ENCODE data around the gene PSPC1. TPM values are rescaled to one million over a fixed set of nuclear protein-coding genes. Genes with fewer than 3 reads are reported as not detected.
"Not testable (repeated sequence)": the region's sequence is repeated elsewhere in the genome, so short reads cannot be mapped to it uniquely, and the experiment has no call there.

The PSPC1 gene
- 44.6 TPM for polyA plus RNA-seq (ENCODE audit: insufficient read length)

- peak; percentile 98 for DNase-seq
Measured at GRCh38 chr13:19782727-19783682, at the start of gene PSPC1. TSS of gene PSPC1 (minus strand) at chr13:19782945. CDS start at chr13:19782757, 188 bp downstream.

- no peak for DNase-seq
Measured at GRCh38 chr13:19822673-19823072, 39.9 kb upstream of the PSPC1 start.

- peak; percentile 1 for DNase-seq
Measured at GRCh38 chr13:19818223-19818842, 35.6 kb upstream of the PSPC1 start.

DNA sequence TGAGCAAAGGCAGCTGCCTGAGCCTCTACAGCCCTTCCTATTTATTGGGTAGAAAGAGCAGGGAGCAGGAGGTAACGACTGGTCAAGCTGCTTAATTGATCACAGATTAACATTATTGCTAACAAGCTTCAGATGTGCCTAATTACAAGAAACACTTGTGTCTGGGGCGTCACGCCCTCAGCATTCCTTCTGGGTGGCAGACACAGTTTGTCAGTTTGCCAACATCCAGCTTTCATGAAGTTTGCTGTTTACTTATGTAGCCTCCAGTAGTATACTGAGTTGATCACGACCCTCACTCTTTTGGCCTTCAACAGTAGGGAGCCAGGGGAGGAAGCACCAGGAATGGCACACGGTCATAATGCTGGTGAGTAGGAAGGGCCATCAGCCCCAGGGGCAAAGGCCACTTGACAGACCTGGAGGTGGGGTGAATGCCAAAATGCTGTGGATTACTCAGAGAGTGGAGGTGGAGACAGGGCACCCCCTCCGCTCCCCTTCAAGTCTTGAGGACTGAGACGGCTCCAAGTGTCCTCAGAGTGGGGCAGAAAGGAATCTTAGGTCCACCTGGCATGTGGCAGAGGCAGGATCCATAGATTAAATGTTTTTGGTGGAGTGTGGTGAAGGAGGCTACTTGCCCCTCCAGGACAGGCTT, 34.9 kb upstream of the PSPC1 start:
- no peak for DNase-seq

- DNase-seq: no peak
Measured at GRCh38 chr13:19817106-19817505, 34.4 kb upstream of the PSPC1 start.

DNA sequence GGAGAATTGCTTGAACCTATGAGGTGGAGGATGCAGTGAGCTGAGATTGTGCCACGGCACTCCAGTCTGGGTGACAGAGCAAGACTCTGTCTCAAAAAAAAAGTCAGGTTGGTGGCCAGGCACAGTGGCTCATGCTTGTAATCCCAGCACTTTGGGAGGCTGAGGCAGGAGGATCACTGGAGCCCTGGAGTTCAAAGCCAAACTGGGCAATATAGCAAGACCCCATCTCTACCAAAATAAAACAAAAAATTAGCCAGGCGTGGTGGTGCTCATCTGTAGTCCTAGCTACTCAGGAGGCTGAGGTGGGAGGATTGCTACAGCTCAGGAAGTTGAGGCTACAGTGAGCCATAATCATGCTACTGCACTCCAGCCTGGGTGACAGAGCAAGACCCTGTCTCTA, 33.1 kb upstream of the PSPC1 start:
- DNase-seq: not testable (repeated sequence)

DNA sequence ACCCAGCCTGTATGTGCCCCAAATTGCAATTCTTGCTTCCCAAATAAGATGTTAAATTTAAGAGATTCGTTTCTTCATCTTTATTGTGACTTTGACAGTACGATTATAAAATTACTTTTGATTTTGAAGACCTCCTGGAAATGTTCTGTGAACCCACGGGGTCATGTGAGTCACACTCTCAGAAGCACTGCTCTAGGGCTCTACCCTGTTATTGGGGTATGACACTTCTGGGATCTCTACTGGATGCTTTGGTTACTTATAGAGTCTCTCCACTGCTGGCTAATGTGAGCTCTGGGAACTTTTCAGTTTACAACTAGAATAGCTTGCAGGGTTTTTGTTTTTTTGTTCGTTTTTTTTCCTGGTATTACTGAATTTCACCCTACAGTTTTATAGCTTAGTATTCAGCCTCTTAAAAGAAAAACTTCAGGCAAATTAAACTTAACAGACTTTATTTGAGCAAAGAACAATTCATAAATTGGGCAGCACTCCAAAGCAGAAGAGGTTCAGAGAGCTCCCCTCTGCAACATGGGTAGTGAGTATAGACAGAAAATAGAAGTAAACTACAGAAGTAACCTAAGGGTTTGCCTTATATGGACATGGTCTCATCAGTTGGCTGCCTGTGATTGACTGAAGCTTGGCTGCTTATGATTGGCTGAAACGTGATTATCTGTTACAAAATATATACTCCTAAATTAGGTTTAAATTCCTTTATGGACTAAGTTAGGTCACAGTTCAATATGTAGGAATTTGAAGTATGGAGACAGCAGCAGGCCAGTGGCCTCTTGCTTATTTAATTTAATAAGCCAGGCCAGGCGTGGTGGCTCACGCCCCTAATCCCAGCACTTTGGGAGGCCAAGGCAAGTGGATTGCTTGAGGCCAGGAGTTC, 28.5 kb upstream of the PSPC1 start:
- no peak for DNase-seq

- DNase-seq: no peak
Measured at GRCh38 chr13:19810151-19810550, 27.4 kb upstream of the PSPC1 start.

DNA sequence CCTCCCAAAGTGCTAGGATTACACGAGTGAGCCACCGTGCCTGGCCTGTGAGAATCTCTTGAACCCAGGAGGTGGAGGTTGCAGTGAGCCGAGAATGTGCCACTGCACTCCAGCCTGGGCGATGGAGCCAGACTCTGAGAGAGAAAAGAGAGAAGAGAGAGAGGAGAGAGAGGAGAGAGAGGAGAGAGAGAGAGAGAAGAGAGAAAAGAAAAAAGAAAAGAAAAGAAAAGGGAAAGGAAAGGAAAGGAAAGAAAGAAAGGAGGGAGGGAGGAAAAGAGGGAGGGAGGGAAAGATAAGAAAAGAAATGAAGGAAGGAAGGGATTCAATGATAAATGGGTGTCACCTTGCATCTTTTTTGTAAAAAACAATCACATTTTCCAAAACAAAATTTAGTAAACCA, 23.0 kb upstream of the PSPC1 start:
- no peak for DNase-seq

DNA sequence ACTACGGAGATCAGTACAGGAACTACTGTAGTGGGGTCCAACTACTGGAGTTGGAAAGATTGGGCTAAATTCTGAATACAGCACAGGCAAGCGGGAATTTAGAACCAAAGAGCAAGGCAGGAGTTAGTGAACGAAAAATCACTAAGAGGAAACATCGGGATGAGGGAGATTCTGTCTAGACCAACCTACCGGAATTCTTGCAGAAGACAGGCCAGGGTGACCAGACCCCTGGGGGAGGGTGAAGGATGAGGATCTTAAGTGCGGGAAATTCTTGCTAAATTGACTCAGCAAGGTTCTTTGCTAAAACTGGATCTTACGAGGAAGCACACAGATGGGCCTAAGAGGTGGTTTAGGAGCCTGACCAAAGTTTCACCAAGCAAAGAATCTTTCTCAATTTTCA, 13.2 kb upstream of the PSPC1 start:
- DNase-seq: no peak

- DNase-seq: no peak
Measured at GRCh38 chr13:19794631-19795030, 11.9 kb upstream of the PSPC1 start.

DNA sequence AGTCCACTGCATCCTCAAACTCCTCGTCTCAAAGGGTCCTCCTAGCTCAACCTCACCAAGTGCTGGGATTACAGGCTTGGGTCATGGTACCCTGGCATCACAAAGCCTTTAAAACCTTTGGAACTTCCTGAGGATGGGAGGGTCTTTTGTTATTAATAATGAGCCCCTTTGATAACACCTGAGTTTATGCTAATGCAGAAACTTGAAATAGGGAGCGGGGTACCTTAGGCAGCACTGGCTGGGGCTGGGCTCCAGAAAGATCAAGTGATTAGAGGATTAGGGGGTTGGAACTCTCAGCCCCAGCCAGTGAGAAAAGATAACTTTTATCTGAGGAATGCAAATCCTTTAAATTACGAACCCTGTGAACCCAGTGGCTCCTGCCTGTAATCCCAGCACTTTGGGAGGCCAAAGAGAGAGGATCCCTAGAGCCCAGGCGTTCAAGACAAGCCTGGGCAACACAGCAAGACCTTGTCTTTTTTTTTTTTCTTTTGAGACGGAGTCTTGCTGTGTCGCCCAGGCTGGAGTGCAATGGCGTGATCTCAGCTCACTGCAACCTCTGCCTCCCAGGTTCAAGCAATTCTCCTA, 9.3 kb upstream of the PSPC1 start:
- no peak for DNase-seq

- DNase-seq: peak; percentile 70
Measured at GRCh38 chr13:19782049-19782726, 557 bp downstream of the PSPC1 start.

- DNase-seq: no peak
Measured at GRCh38 chr13:19781526-19781925, 1.2 kb downstream of the PSPC1 start.

DNA sequence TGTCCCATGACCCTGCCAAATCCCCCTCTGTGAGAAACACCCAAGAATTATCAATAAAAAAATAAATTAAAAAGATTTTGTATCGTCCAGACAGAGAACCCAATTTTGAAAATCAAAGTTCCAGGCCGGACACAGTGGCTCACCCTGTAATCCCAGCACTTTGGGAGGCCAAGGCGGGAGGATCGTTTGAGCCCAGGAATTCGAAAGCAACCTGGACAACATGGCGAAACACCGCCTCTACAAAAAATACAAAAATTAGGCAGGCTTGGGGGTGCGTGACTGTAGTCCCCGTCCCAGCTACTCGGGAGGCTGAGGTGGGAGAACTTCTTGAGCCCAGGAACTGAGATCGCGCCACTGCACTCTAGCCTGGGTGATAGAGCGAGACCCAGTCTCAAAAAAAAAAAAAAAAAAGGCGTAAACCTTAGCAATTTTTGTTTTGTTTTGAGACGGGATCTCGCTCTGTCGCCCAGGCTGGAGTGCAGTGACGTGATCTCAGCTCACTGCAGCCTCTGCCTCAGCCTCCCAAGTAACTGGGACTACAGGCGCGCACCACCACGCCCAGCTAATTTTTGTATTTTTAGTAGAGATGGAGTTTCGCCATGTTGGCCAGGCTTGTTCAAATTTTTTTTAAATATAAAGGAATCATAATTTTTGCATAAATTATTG, 1.9 kb downstream of the PSPC1 start:
- not testable (repeated sequence) for DNase-seq

GRCh38 chr13:19772306-19772705, 10.4 kb downstream of the PSPC1 start:
- no peak for DNase-seq

DNA sequence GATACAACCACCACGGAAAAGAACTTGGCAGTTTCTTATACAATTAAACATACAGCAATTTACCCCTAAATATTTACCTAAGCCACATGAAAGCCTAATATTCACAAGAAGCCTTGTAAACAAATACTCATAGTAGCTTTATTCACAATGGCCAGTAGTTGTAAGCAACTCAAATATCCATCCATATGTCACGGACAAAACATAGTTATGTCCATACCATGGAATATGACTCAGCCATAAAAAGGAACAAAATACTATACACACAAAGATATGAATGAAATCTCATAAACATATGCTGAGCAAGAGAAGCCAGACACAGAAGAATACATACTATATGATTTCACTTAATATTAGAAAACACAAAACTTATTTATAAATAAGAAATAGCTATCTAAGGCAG, 12.9 kb downstream of the PSPC1 start:
- DNase-seq: no peak

DNA sequence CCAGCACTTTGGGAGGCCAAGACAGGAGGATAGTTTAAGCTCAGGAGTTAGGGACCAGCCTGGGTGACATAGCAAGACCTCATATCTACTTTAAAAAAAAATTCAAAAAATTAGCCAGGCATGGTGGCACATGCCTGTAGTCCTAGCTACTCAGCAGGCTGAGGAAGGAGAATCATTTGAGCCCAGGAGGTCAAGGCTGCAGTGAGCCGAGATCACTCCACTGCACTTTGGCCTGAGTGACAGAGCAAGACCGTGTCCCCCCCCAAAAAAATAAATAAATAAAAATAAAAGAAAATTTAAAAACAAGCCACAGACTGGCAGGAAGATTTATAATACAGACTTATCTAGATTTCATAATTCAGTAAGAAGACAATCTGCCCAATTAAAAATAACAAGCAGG, 14.8 kb downstream of the PSPC1 start:
- DNase-seq: no peak

GRCh38 chr13:19766591-19766990, 16.2 kb downstream of the PSPC1 start:
- no peak for DNase-seq

DNA sequence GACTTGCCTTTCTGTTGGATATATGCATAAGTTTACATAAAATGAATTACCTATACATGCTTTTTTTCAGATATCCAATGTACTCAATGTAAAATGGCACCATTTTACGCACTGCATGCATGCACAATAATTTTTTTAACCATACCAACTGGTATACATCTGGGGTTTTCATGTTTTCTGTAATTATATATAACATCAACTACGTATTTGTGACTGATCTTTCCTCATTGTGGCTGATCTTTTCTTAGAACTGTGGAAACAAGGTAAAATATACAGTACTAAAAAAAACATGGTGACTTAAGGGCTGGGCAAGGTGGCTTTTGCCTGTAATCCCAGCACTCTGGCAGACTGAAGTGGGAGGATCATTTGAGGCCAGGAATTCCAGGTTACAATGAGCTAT, 18.5 kb downstream of the PSPC1 start:
- DNase-seq: no peak

GRCh38 chr13:19763618-19764017, 19.1 kb downstream of the PSPC1 start:
- no peak for DNase-seq
